Measurements from ENCODE around the gene CRTC3.

The CRTC3 gene

DNA sequence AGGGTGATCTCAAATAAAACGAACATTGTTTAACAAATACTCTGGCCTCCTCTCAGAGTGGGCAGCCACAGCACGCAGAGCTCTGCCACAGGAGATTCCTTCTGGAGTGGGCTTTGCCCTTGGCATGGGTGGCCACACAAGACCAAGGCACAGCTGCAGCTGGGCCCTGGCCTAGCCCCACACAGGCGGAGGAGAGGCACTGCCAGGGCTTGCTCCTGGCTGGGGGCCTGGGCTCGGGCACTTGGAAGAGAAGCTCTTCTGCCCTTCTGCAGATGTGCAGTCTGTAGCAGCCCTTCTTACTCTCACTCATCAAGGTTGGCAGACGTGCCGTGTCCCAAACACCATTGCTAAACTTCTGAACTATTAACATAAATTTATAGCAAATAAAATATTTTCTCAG is 67.2 kb downstream of the CRTC3 start:
- no peak for ATAC-seq

DNA sequence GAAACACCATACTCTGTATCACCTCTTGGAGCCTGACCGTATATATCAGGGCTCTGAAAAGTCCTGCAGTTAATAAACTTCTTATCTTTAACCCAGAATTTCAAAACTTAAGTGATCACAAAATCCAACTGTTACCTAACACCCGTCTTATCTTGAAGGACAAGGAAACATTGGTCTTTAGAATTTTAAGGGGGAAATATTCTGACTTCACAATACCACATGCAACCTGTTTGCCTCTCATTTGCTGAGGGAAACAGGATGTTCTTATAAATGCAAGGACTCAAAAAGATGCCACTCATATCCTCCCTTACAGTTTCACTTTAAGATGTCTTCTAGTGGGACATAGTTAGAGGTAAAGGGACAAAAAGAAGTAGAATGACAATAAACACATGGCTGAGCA is 67.9 kb downstream of the CRTC3 start:
- peak; percentile 11 to 41 for ATAC-seq

DNA sequence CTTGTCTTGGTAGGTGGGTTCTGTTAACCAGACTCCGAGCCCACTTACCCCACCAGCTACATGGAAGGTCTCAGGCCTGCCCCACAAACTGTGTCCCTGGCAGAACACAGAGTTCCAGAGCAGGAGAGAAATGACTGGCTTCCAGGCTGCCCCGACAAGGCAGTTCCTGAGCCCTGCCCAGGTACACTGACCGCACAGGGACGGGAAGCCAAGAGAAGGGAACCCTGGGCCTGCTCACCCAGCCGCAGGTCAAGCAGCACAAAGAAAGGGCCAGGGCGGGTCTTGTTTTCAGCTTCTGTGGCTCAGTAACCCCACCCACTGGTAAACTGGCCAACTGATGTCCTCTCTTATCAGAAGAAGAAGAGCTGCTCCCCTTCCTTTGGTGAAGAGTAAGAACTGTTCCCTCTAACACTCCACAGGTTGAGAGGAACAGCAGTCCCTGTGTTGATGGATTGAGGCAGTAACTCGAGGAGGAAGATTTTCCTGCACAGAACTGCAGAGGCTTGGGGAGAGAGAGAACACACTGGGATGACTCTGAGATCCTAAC is 68.4 kb downstream of the CRTC3 start:
- no peak for ATAC-seq

DNA sequence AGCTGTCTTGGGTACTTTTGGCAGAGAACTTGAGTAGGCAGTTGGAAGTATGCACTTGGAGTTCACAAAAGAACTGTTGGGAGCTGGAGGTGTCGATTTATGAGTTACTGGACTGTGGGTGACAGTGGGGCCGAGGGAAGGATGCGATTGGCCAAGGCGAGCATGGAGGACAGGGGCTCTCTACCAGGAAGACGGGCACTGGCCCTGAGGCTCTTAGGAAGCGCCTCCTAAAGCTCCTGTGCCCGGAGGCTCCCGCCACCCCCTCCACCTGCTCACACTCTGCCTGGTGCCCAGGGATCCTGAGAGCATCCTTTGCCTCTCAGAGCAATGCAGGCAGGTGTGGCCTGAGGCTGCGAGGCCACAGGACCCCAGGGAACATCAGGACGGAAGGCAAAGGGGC is 69.0 kb downstream of the CRTC3 start:
- no peak for ATAC-seq

DNA sequence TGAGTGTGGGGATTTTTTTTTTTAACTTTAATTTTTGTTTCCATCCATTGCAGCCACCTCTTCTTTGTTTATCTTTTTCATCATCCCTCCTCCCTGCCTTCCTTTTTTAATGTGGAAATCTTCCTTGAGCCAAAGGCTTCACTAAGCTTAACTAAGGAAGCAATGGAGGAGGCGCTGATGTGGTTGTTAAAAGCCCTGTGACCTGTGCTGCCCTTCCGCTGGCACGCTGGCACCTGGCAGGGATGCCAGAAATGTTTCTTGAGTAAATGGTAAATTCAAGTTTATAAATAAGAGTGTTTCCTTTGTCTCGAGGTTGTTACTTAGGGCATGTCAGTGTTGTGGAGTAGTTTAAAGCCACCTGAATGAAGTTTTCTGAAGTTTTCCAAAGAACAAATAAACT is 69.4 kb downstream of the CRTC3 start:
- no peak for ATAC-seq

DNA sequence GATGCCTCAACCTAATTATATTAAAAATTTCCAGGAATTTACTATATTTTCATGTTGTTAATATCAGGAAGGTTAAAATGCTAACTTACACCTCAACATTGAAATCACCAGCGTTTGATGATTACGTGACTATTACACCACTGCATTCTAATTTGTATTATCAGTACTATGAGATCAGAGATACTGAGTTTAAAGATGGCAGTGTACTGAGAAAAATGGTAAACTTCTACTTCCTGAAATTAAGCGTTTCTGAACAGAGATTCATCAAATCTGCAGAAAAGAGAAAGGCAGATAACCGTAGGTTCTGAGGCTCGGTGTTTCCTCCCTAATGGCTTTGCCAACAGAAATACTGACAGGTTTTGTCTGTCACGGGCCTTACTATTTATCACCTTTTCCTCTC is 69.9 kb downstream of the CRTC3 start:
- peak; percentile 50 to 52 for ATAC-seq

DNA sequence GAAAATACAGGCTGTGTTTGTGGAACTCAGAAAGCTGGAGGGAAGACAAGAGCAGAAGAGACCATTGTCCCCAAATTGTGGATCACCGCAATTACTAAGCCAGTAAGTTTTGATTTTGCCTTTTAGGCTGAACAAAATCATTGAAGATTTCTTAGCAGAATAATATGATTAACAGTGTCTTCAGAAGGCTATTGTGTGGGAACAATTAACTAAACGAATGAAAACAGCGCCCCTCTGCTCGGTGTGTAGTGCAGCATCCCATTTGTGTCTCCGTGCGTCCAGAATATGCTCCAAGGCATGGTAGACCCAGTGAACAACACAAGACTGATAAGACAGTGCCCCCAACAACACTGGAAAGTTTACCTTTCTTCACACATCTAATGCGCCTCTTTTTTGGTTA is 71.2 kb downstream of the CRTC3 start:
- ATAC-seq, result no peak

DNA sequence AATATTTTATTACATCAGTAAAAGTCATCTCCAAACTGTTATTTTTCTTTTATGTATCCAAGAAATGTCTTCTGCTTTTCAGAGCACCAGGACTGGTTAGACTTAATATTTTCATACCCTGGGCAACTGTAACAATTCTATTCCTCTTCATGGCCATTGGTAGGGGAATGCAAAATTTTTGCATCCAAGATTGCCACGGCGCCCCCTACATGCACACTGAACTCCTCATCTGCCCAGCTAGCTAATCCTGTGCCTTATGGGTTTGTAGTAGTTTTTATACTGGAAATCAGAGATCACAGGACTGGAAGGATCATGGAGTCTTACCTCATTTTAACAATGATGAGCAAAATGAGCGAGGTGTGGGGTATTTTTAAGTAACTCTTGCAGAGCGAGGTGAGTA is 74.2 kb downstream of the CRTC3 start:
- ATAC-seq, result no peak

DNA sequence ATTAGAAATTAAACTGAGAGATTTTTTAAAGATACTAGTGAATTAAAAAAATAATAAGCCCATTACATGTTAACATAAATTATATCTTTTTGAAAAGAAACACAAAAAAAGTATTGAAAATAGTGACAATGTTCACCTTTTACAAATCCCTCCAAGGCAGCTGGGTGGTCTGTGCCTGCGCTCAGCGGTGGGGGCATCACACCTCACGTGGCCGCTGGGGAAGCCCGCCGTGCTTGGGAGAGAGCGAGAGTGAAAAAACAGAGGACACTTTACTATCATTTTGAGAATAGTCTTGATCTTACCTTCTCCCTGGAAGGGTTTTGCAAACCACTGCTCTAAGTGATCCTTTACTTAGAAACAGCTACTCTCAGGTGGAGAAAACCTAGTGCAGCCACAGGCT is 76.9 kb downstream of the CRTC3 start:
- no peak for ATAC-seq

DNA sequence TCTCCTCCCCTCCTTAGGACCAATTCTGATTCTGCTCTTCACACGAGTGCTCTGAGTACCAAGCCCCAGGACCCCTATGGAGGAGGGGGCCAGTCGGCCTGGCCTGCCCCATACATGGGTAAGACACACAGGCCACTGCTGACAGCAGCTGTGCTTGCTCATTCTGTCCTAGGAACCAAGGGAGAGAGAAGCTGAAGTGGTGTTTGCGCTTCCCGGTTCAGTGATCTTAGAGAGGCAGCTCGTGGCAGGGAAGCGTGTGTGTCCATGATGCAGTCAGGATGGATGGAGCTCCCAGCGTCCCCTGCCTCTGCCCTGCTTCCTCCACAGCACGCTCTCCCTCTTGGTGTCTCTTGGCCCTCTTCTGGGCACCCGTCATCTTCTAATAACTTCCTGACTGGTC is 77.6 kb downstream of the CRTC3 start:
- ATAC-seq, result no peak

DNA sequence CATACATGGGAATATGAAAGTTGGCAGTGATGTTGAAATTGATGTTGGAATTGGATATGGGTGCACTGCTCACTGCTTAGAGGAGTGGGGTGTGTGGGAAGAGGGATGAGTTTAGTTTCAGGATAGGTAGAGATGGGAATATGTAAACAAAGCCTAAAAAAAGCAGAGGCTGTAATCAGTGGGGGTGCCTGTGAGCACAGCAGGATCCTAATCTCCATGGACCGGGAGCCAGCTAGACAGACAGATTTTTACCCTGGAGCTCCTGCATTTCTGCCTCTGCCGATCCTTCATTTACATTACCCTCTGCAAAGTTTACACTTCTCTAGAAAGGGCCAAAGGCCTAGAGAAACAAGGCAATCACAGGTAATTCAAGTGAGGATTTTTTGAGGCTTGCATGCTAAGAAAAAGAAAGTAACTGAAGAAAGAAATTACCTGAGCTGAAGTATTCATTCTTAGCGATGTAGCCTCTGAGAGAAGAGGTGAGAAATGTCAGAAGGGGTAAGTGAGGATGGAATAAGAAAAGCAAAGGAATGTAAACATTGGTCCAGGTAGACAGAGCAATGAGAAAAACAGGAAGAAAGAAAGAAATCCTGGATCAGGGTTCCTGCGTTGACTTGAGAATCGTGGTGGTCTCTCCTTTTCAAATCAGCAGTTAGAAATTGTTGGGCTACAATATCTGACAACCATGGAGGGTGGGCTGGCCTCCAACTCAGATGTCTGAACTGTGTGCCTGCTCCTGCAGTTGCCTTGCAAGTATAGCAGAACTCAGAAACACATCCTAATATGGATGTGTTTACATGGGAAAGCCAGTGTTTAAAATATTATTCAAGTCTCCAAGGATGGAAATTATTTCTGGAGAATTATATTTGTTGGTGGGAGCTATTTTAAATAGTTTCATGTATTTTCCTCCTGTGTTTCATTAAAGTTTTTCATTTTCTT is 79.8 kb downstream of the CRTC3 start:
- no peak for ATAC-seq

DNA sequence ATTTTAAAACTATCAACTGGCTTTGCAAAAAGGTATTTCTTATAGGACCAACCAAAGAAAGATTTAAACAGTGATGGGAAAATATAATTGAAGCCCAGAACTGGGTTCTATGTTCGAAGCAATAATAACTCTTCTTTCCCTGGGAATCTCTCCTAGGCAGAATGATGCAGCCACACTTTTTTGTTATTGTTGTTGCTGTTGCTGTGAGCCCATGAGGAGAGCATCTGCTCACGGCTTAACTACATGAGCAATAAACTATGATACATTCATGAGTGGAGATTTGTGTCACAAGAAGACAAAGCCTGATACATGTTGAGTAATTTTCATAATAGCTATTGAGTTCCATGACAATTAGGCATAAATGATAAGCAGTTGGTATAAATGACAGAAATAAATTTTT is 80.5 kb downstream of the CRTC3 start:
- ATAC-seq, result peak in 1 of 2 donors; percentile 27

DNA sequence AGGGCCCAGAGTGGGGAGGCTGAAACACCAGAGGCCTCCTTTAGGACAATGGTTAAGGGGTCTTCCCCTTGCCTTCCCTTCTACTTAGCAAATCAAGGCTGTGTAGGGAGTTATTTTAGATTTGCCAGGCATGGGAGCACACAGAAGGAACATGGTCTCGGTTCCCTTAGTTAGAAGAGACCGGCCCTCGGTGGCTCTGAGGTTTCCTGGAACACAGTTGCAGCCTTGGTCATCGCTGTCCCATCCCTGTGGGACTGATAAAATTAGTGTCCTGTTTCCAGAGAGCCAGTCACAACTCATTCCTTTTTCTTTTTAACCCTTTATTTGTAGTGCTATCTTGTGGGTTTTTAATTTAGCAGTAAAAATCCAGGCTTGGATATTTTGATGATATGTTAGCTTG is 81.4 kb downstream of the CRTC3 start:
- no peak for ATAC-seq

DNA sequence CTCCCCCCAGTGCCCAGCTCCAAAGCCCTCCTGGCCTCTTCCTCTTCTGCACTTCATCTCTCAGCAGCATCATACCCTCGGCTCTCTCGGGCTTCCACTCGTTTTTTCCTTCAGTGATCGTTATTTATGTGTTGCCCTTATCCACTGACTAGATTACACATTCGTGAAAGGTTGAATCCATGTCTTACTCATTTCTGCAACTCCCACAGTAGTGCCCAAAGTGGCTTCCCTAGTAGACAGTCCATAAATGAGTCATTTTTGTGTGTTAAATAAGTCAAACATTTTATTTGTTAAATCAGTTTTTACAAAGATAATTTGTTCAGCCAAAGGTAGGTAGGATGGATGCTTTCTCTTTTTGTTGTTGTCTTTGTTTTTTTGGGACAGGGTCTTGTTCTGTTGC is 87.4 kb downstream of the CRTC3 start:
- peak in 1 of 2 donors; percentile 36 for ATAC-seq

DNA sequence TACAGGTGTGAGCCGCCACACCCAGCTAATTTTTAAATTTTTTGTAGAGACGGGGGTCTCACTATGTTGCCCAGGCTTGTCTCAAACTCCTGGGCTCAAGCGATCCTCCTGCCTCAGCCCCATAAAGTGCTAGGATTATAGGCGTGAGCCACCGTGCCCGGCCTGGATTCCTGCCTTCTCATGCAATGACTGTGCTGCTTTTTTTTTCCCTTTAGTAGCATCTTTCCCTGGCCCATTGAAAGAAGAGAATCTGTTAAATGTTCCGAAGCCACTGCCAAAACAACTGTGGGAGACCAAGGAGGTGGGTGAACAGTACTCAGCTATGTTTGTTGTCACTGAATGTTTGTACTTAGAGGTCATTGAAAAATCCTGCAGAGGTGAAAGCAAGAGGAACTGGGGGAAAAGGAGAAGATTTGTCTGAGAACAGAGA is 88.0 kb downstream of the CRTC3 start:
- no peak for ATAC-seq

DNA sequence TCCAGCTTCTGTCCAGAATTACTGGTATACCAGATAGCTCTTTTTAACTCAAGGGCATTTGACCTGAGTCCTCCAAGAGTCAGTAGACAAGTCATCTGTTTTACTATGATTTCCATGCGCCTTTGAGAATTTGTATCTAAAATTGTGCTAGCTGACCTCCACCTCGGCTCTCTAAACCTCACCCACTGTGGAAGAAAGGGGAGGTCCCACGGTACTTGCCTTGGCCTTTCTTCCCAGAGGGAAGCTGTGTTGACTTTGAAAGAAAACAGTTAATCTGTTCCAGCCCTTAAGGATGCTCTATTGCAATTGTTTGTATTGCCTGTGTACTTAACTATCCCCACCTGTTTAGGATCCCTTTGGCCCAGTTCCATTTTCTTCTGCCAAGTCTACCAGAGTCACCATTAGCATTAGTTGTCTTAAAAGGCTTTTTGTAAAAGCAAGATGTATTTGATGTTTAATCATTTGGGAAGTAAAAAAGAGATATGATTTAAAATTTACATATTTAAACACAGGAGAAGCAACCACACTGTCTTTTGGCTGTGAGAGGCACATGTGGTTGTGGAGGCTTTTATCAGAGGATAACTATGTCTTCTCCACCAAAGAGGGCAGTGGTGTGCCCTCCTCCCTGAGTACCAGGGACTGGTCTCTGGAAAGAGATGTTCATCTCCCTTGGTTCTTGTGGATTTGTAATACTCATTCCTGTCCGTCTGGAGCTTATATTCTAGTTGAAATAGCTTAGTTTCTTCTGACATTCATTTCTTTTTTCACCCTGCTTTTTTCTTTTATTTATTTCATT is 88.8 kb downstream of the CRTC3 start:
- no peak for ATAC-seq

DNA sequence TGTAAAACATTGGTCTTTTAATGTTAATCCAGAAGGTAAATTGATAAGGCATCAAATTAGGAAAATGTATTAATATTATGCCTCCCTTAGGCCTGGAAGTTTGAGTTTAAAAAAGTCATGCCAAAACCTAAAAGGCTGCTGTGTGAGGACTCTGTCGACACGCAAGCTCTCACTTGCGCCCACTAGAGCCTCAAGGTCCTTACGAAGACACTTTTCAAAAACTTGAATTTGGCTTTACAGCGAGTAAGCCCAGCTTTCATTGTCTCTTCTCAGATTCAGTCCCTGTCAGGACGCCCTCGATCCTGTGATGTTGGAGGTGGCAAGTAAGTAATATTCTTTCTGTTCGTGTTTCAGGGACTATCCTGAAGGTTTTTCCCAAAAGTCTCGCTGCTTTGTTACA is 89.7 kb downstream of the CRTC3 start:
- no peak for ATAC-seq

DNA sequence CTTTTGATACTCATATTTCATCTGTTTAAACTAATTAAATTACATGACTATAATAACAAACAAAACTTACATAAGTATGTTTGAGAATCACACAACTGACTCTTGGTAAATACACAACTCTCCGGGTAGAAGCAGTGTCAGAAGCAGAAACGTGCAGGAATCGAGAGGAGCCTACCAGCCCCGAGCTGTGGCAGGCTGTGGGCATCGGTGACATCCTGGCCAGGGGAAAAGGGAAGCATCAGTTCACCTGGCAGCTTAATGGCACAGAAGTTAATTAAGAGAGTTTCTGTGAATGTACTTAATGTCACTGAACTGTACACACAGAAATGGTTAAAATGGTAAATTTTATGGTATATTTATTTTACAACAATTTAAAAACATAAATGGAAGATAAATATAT is 90.2 kb downstream of the CRTC3 start:
- ATAC-seq, result no peak

DNA sequence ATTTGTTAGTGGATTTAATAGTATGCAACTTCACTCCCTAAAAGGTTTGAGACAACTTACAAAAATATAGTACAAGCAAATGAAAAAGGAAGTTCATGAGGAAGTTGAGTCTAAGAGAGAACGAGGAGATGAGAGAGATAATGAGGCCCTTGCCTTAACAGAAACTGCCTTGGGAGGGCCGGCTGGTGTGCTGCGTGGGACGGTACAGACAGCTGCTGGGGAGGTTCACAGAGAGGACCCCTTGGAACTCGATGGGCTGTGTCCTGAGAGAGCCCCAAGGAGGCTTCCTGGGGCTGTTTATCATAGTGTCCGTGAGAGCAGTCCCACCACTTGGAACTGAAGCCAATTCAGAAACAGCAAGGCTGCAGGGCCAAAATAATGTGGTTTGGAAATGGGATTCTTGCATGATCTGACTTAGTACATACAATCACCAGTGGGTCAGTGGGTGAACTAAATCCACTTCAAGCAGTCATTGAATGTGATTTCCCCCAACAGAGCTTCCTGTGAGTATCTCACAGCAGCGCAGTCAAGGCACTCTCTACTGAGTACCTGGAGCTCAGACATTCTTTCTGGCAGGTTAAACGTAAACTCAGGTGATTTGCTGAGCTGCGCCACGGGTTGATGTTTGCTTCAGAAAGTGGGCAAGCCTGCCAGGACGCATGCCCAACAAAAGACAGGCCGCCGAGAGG is 90.8 kb downstream of the CRTC3 start:
- ATAC-seq, result peak; percentile 68 to 74

DNA sequence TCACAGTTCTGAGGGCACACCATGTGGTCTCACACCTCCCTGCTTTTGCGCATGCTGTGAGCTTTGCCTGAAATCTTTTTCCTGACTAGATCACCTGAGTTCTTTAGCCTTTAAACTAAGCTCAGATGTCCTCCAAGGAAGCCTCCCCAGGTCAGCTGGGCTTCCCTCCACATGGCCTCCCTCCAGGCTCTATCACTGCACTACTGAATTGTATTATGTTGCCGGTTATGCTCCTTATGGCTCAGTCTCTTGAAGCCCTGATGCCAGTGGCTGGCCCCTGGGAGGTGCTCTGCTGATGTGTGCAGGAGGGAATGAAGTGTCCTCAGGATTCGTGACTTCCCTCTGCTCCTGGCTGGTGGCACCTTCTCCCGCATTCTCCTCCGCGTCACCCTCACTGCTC is 94.1 kb downstream of the CRTC3 start:
- no peak for ATAC-seq

DNA sequence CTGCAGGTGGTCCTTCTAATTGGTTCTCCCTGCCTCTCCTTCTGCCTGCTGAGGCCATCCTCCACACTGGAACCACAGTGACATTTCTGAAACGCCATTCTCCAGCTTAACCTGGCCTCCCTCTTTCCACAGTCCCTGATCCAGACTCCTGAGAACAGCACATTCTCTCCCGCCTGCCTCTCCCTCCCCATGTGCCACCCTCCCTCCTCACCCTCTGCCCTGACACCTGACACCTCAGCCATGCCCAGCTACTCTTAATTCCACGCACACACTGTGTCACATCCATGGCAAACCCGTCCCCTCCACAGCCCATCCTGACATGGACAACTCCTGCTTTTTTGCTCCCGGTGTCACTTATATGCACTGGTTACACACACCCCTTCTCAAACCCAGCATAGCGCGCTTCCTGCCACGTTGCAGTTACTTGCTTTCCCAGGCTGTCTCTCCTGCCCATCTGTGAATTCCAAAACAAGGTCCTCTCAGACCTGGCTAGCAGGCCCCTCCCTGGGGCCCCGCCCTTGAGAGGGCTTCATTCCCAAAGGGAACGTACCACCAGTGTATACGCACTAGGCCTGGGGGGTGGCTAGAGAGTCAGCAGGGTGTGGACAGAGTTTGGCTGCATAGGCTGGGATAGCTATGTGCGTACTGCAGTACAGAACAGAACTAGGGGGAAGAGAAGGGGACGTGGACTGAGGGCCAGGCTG is 94.7 kb downstream of the CRTC3 start:
- no peak for ATAC-seq

DNA sequence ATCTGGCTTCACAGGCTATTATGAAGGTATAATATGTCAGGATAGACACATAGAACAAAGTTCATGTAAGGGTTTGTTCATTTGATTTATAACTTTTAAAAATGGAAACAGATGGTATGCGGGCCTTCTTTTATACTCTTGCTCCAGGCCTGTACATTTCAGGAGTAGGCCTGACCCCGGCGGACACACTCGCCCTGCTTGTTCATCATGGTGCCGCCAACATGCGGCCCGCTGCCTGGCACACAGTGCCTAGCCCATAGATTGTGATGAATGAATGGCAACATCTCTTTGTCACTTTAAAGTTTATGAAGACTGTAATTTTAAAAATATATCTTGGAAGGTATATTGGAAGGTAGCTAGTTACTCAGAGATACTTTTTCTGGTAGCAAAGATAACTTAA is 95.3 kb downstream of the CRTC3 start:
- ATAC-seq, result no peak

All from activated CD4-positive, CD25-positive, alpha-beta regulatory T cell treated with anti-CD3 and anti-CD28 coated beads, Interleukin-2, amount 50 U/mL, for 24 hours (primary cell).